Measurements from ENCODE around the gene OR2AG1.

The OR2AG1 gene

DNA sequence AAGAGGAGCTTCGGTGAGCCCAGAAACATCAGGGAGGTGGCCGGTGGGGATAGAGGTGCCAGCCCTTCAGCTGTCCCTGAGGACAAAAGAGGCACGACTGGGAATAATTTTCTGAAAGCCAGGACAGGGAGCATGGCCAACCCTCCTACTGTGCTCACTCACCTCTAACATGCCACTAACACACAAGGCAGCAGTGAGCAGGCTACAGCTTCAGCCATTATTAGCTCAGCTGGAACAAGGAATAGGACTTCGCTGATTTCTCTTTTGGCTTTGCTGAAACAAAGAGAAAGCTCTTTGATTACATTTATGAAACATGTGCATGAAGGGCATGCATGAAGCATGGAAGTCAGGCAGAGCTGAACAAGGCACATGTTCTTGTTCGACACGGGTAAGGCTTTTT lies 50.5 kb downstream of the OR2AG1 start:
- no peak for DNase-seq (ENCODE audit: low spot score)
- CTCF ChIA-PET: no interaction called here
- H3K27ac ChIP-seq: no peak overlapping the region
- TF ChIP-seq, protein P1, sequence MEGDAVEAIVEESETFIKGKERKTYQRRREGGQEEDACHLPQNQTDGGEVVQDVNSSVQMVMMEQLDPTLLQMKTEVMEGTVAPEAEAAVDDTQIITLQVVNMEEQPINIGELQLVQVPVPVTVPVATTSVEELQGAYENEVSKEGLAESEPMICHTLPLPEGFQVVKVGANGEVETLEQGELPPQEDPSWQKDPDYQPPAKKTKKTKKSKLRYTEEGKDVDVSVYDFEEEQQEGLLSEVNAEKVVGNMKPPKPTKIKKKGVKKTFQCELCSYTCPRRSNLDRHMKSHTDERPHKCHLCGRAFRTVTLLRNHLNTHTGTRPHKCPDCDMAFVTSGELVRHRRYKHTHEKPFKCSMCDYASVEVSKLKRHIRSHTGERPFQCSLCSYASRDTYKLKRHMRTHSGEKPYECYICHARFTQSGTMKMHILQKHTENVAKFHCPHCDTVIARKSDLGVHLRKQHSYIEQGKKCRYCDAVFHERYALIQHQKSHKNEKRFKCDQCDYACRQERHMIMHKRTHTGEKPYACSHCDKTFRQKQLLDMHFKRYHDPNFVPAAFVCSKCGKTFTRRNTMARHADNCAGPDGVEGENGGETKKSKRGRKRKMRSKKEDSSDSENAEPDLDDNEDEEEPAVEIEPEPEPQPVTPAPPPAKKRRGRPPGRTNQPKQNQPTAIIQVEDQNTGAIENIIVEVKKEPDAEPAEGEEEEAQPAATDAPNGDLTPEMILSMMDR (conservative IDR thresholded peaks at IDR 0.05; ENCODE audit: low read depth): no peak
- POLR2A ChIA-PET (ENCODE audit: low non-redundant PET): no interaction called here

GRCh38 chr11:6834021-6834420 lies 51.2 kb downstream of the OR2AG1 start:
- H3K27ac ChIP-seq: no peak overlapping the region
- ChIA-PET CTCF (no interaction called here), POLR2A (ENCODE audit: low non-redundant PET) (no interaction called here)
- TF ChIP-seq, protein P1 (conservative IDR thresholded peaks at IDR 0.05; ENCODE audit: low read depth): no peak
- no peak for DNase-seq (ENCODE audit: low spot score)

Measured in RWPE1 (cell line).